GM12891 (cell line): ENCODE results near the gene CD276.

Experiments used
- POLR2A ChIP-seq: IDR thresholded peaks from 2 replicates; pipeline ENCODE4 v1.6.1; 2011; ENCODE audit warnings: low read depth, low read length, control low read depth
- POLR2AphosphoS5 ChIP-seq: IDR thresholded peaks from 2 replicates; pipeline ENCODE4 v1.6.1; 2011; ENCODE audit warnings: low read depth, low read length, control low read depth

- no peak for TF ChIP-seq POLR2AphosphoS5
- TF ChIP-seq POLR2A: no peak
Observed at GRCh38 chr15:73746261-73746660, 62.1 kb downstream of the CD276 start.
